GM12801 (cell line): ENCODE results near the gene SLC25A48.
A peak's percentile ranks its signal among the peaks of the same experiment; 100 is the strongest.

Experiments used
- CTCF ChIP-seq: IDR thresholded peaks from one replicate; pipeline ENCODE4 v1.5.1; 2011; ENCODE audit warnings: control low read depth; ENCODE audit not compliant: insufficient read length; ENCODE audit errors: extremely low read depth

The SLC25A48 gene

GRCh38 chr5:135830876-135831275, 3.6 kb upstream of the SLC25A48 start:
- TF ChIP-seq CTCF, result no peak

DNA sequence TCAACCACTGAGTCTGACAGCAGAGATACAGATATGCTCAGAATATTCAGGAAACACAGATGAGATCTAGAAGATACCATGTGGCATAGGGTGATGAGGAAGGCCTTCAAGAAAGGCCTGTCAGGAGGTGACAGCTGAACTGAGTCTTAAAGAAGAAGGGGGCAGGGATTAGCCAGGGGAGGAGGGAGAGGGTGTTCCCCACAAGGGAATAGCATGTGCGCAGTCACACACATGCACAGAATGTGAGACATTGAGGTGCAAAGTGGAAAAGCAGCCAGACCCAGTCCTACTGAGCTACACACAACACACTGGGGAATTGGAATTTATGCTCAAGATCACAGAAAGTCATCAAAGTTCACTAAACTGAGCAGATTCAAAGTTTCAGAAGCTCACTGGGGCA, 3.0 kb upstream of the SLC25A48 start:
- TF ChIP-seq CTCF, result no peak

- TF ChIP-seq CTCF, result no peak
Measured at GRCh38 chr5:135831851-135832555, 2.5 kb upstream of the SLC25A48 start.

DNA sequence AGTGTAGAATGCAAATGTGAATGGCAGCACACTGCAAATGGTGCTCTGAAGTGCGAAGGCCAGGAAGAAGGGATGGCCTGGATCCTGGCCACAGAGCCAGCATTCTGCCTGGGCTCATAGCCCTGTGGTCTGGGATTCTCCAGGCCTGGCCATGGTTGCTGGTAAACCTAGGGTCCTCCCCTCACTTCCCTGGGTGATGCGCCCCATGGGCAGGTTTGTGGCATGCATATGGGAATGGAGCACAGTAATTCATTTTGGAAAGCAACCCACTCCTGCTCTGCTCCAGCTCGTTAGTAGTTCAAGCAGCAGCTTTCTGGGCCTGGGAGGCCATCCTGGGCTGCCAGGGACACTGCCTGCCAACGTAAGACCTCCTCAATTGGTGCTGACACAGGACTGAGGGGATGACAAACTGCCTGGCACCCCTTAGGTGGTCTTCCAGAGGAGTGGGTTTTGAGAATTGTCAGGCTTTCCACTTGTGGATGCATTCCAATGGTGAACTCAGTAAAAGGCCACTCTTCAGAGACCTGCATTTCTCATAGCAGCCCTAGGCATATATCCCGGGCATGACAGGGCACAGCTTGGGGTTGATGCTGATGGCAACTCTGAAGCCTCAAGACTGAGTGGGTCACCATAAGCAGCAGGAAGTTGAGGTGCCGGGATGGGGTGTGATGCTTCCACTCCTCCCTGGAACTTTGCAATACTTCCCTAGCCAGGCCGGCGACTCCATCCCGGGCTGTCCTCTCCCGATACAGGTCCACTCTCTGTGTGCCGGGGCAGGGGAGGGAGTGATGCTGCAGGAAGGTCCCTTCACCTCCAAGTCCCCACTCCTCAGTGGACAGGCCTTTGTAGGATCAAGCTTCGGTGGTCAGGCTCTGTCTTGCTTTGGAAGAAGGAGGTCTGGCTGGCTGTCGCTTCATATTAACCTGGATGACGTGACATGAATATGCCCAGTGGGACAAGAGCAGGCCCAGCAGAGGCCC, 1.2 kb upstream of the SLC25A48 start:
- TF ChIP-seq CTCF, result no peak

DNA sequence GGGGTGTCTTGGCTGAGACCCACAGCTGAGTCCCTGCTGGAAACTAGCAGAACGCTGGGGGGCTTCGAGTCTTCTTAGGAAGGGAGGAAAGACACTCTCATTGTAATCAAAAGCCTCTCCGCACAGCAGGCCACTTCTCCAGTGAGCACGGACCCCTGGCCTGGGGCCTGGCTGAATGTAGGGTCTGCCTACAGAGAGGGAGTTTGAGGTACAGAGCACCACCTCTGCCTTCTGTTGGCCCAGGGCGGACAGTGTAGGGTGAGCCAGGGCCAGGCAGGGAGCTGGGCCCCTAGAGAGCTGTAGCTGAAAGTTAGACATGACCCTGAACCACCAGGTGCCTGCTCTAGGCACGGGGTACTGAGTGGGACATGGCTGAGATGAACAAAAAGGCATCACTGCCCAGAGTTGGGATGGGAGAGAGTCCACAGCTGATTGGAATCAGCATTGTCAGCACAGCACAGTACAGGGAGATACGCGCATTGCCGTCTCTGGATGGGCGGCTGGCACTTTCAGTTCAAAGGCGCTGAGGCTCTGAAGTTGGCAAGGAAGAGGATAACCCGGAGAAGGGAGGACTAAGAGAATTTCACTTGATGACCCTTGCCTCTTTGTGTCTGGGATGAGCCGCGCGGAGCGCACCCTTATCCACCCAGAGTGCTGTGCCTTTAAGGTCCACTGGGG, 363 bp upstream of the SLC25A48 start:
- TF ChIP-seq CTCF, result peak; percentile 7

- TF ChIP-seq CTCF, result no peak
Measured at GRCh38 chr5:135835766-135836165, 1.3 kb downstream of the SLC25A48 start.

DNA sequence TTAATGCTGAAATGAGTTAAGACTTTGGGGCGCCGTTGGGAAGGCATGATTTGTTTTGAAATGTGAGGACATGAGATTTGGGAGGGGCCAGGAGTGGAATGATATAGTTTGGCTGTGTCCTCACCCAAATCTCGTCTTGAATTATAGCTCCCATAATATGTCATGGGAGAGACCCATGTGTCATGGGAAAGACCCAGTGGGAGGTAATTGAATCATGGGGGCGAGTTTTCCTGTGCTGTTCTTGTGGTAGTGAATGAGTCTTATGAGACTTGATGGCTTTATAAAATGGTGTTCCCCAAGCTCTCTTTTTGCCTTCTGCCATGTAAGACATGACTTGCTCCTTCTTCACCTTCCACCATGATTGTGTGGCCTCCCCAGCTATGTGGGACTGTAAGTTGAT, 5.1 kb downstream of the SLC25A48 start:
- no peak for TF ChIP-seq CTCF
